AG09319 (cell line): ENCODE data around the gene BAG2.

Source experiments
- DNase-seq: peaks from one replicate; pipeline ENCODE4 v3.0.0-alpha.2; 2010; ENCODE audit warnings: low read depth; ENCODE audit errors: extremely low read depth
- CTCF ChIP-seq: IDR thresholded peaks from 2 replicates; pipeline ENCODE4 v1.5.1; 2011; ENCODE audit warnings: low read depth, mild to moderate bottlenecking, inconsistent platforms, low read length, moderate library complexity

BAG2 gene

GRCh38 chr6:57221936-57222742 lies 50.0 kb downstream of the BAG2 start, which contains the start of gene RAB23:
RAB23 (minus strand) TSS chr6:57222307; CDS start chr6:57210380, 11,927 bp downstream.
- peak; percentile 69 for DNase-seq

GRCh38 chr6:57222743-57223077 lies 50.6 kb downstream of the BAG2 start:
- no peak for TF ChIP-seq CTCF
- DNase-seq, result no peak

More at GRCh38 chr6:57221936-57222742, 50.0 kb downstream of the BAG2 start, which contains the start of gene RAB23:
- TF ChIP-seq CTCF, result no peak

DNA sequence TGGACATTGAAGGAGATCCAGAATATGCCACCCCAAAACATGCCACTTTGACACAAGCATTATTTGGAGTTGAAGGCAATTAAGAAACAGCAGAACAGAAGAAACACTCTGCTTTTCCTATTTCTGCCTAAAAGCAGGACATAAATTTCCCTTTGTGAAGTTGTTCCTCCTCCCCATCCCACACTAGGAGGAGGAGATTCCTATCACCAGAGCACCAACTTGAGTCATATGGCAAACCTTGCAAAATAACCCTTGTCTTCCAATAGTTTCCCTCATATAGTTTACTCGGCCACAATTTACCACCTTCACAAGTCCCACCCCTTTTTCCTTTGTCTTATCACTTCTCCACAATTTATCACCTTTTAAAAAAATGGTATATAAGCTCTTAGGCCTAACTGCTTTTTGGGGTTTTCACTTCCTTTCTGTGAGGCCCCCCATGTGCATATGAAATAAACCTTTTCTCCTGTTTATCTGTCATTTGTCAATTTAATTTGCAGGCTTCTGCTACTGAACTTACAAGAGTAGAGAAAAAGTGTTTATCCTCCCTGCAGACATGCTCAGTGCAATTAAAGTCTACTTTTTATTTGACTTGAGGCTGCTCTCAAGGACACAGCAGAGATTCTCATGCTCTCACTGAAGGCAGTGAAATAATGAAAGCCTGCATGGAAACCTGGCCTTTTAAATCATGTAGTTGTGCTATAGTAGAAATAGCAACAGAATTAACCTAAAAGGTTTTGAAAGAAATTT lies 52.8 kb downstream of the BAG2 start:
- no peak for DNase-seq
- TF ChIP-seq CTCF, result no peak

GRCh38 chr6:57226221-57226620 lies 54.1 kb downstream of the BAG2 start:
- no peak for TF ChIP-seq CTCF
- no peak for DNase-seq
